Esophagus muscularis mucosa (tissue), 3 donors: ENCODE results near the gene PRPF38A.

Experiments
- CTCF ChIP-seq, 3 experiments: fragments of 200-600 bp in 2 of 3; fragments of 450-650 bp in 1 of 3; sonication (generic) in 2 of 3; IDR thresholded peaks; one replicate each; pipeline ENCODE4 v1.5.1; 2017 to 2019; ENCODE audit warnings: antibody characterized with exemption in 3 of 3, mild to moderate bottlenecking in 2 of 3, moderate library complexity in 1 of 3
- POLR2AphosphoS5 ChIP-seq, 2 donors: sonication (generic); formaldehyde crosslinking; IDR thresholded peaks; one replicate each; pipeline ENCODE4 v1.6.1; 2017; ENCODE audit warnings: antibody characterized with exemption in 2 of 2

- TF ChIP-seq CTCF (IDR thresholded peaks at IDR 0.05) (no peak), POLR2AphosphoS5 (IDR thresholded peaks at IDR 0.05) (no peak)
Observed at GRCh38 chr1:52393174-52393573, 11.2 kb upstream of the PRPF38A start.
